UCSD-AML1 (cell line): ENCODE data around the gene GNAI2.
"Not testable (repeated sequence)": the region's sequence is repeated elsewhere in the genome, so short reads cannot be mapped to it uniquely, and the experiment has no call there.

Source experiments
- DNase-seq: peaks from one replicate; lab custom pipeline; 2025; ENCODE audit not compliant: unreplicated experiment; lab: John Stamatoyannopoulos, UW

GNAI2 gene

DNA sequence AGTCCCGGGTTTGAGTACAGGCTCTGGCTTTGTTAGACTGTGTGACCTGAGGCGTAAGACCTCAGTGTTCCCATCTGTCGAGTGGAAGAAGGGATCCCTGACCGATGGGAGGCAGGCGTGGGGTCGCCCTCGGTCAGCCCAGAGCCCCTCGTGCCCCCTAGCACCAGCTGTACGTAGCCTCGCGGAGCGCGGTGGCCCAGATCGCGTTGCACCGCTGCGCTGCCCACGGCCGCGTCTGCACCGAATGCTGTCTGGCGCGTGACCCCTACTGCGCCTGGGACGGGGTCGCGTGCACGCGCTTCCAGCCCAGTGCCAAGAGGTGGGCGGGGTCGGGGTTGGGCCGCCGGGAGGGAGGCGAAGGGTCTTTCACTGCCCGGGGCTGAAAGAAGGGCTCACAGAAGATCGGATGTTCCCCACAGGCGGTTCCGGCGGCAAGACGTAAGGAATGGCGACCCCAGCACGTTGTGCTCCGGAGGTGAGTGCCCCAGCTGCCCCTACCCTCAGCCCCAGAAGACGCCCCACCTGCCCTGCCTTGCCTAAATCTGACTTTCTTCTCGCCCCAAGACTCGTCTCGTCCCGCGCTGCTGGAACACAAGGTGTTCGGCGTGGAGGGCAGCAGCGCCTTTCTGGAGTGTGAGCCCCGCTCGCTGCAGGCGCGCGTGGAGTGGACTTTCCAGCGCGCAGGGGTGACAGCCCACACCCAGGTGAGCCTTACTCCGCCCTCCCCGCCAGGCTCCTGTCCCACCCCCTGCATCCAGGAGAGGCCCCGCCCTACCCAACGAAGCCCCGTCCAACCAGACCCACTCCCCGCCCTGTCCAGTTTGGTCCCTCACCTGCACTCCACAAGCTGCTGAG lies 39.4 kb downstream of the GNAI2 start:
- DNase-seq = no peak

GRCh38 chr3:50275996-50276761 lies 40.2 kb downstream of the GNAI2 start:
- DNase-seq = no peak

DNA sequence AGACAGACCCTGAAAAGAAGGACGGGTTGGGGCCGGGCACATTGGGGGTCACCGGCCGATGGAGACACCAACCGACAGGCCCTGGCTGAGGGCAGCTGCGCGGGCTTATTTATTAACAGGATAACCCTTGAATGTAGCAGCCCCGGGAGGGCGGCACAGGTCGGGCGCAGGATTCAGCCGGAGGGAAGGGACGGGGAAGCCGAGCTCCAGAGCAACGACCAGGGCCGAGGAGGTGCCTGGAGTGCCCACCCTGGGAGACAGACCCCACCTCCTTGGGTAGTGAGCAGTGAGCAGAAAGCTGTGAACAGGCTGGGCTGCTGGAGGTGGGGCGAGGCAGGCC lies 40.7 kb downstream of the GNAI2 start:
- DNase-seq = no peak

GRCh38 chr3:50278123-50278879 lies 42.3 kb downstream of the GNAI2 start:
- no peak for DNase-seq

DNA sequence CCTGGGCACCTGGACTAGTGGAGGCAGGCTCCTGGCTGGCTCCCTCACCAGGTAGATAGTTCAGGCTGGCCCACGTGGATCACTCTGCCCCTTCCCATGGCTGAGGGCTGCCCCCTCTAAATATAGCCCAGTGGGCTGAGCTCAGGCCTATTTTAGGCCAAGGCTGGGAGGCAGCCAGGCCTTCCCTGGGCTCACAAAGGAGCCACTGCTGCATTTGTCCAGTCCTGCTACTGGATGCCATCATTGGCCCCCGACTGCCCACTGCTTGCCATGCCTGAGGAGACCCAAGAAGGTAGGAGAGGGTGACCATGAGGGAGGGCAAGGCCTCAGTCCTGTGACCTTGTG lies 42.8 kb downstream of the GNAI2 start, which contains the start of gene LSMEM2:
Gene LSMEM2 (plus strand): TSS at position 208 of the 345 bp plus-strand sequence. CDS start 27 bp downstream, at position 235.
- no peak for DNase-seq

DNA sequence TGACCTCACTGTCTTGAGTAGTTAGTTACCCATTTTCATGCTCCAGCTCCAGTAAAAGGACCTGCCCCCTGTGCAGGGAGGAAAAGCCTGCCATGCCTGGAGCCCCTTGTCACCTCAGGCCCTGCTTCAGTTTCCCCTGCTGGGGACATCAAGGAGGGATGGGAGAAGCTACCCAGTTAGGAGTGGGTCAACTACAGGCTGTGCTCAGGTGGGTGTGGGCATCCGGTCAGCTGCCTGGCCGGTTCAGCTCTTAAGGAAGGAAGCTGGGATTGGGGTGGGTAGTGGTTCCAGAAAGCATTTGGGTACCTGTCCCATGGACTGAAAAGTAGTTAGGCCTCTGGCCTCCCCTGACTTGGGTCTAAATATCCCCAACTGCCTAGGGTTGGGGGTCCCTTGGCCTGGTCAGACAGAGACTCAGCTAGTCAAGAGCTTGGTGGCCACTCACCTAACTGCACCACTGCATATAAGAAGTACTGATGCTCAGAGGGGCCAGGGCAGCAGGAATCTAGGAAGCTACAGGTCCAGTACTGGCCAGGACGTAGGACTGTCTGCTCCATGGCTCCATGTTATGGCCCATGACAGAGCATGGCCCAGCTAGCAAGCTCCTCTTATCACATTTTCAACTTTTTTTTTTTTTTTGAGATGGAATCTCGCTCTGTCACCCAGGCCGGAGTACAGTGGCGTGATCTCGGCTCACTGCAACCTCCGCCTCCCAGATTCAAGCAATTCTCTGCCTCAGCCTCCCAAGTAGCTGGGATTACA lies 43.4 kb downstream of the GNAI2 start:
- no peak for DNase-seq

DNA sequence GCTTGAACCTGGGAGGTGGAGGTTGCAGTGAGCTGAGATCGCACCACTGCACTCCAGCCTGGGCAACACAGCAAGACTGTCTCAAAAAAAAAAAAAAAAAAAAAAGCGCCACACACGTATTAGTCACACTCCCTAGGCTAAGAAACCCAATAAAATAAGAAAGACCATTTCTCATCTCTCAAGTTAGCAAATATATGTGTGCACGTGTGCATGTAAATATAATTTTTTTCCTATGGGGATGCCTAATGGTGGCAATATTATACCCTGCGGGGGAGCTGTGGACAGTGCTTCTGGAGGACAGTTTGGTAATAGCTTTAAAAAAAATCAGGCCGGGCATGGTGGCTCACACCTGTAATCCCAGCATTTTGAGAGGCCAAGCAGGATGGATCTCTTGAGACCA lies 48.1 kb downstream of the GNAI2 start:
- DNase-seq = not testable (repeated sequence)

- DNase-seq = no peak
Observed at GRCh38 chr3:50286322-50287227, 50.6 kb downstream of the GNAI2 start.

DNA sequence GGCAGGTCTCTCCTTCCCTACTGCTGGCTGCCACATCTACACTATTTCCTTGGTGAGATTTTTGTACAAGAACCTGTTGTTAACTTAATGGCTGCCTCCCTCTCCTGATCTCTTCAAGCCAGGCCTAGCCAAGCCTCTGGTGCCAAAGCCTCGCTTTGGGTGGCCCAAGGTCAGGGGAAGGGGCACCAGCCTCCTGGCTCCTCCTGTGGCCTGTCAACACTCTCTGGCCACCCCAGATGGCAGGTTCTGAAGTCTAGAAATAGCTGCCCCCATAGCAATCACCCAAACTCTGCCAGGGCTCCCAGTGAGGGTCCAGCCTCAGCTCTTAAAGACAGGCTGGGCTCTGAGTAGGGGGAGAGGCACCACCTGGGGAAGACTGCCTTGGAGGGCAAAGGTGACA lies 51.3 kb downstream of the GNAI2 start:
- DNase-seq = no peak

GRCh38 chr3:50288387-50289007 lies 52.5 kb downstream of the GNAI2 start:
- no peak for DNase-seq

DNA sequence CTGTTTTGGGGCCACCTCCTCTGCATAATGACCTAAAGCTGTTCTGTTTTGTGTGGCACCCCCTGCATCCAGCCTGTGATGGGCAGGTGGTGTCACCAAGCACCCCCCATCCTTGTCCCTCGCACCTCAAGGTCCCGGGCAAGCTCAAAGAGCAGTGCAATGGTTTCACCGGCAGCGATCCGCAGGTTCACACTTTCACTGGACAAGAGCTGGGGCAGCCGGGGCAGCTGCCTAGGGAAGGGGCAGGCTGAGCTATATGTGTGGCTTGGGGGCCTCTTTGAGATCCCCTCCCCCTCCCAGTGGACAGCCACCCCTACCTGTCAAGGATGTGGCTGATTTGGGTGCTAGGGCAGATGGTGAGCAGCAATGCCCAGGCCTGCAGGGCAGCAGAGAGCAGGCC lies 53.1 kb downstream of the GNAI2 start:
- DNase-seq = no peak

- no peak for DNase-seq
Observed at GRCh38 chr3:50290161-50290641, 54.2 kb downstream of the GNAI2 start.

GRCh38 chr3:50292159-50293078 lies 56.4 kb downstream of the GNAI2 start, which contains the start of gene IFRD2:
IFRD2 (minus strand) TSS chr3:50292429; CDS start chr3:50292274, 155 bp downstream.
- DNase-seq = peak; percentile 97

DNA sequence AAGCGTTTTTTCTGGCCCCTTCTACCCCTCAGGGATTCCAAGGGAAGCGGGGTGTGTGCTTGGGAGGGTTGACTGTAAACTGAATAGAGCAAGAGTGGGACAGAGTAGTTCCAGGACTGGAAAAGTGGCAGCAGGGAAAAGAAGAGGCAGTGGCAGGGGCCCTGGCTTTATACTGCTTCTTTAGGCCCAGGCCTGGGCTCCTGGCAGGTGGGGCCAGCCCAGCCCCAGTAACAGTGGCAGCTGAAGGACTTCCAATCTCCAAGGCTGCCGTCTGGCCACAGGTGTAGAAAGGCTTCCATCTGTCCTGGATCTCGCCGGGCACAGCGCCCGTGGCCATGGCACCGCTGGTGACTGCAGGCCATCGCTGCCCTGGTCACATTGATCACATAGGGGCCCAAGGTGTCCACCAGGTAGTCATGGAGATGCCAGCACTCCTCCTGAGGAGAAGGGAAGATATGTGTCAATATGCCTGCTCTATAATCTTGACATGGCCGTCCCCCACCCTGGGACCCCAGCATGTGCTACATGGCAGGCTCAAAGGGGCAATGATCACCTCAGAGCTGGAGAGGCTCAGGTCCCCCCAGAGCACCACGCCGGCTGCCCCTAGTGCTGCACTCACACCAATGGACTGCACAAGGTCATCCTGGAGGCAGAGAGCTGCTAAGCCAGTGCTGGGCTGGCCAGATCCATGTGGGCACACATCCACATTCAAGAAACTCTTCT lies 57.2 kb downstream of the GNAI2 start:
- DNase-seq = no peak

- DNase-seq = no peak
Observed at GRCh38 chr3:50294089-50294488, 58.1 kb downstream of the GNAI2 start.

GRCh38 chr3:50294492-50295403 lies 58.7 kb downstream of the GNAI2 start:
- no peak for DNase-seq
